Testis (tissue), 3 donors: ENCODE results near the gene PLEKHA7. TPM values are rescaled to one million over a fixed set of nuclear protein-coding genes. Genes with fewer than 3 reads are reported as not detected.
A peak's percentile ranks its signal among the peaks of the same experiment; 100 is the strongest.

ENCODE experiments used
- DNase-seq: peaks from one replicate; pipeline ENCODE4 v3.0.0-alpha.2; 2019
- H3K27ac ChIP-seq, 2 donors: fragments of 200-600 bp; sonication (generic); one replicate each; pipeline ENCODE4 v1.5.1; 2019
- H3K27me3 ChIP-seq: fragments of 200-600 bp; sonication (generic); one replicate; pipeline ENCODE4 v1.5.1; 2019
- H3K36me3 ChIP-seq: fragments of 200-600 bp; sonication (generic); one replicate; pipeline ENCODE4 v1.5.1; 2017; ENCODE audit warnings: low read depth; ENCODE audit errors: missing control alignments
- H3K4me1 ChIP-seq: fragments of 200-600 bp; sonication (generic); one replicate; pipeline ENCODE4 v1.5.1; 2019
- H3K4me3 ChIP-seq, 2 donors: fragments of 200-600 bp; sonication (generic); one replicate each; pipeline ENCODE4 v1.5.1; 2017 to 2019
- H3K9me3 ChIP-seq: fragments of 200-600 bp; sonication (generic); one replicate; pipeline ENCODE4 v1.5.1; 2017
- CTCF ChIP-seq, 3 experiments: fragments of 450-650 bp in 2 of 3; fragments of 200-600 bp in 1 of 3; sonication (generic) in 1 of 3; IDR thresholded peaks; one replicate each; pipeline ENCODE4 v1.5.1; 2016 to 2019; ENCODE audit warnings: antibody characterized with exemption in 3 of 3, mild to moderate bottlenecking in 2 of 3, moderate library complexity in 1 of 3
- POLR2A ChIP-seq: fragments of 450-650 bp; IDR thresholded peaks from one replicate; pipeline ENCODE4 v1.6.1; 2017; ENCODE audit warnings: antibody characterized with exemption, mild to moderate bottlenecking, moderate library complexity
- WGBS, 2 donors: methylation state at CpG; one replicate each; pipeline ENCODE4 v1.1.5; 2018; 5-methylcytosine and 5-hydroxymethylcytosine counted together
- intact Hi-C: fragments of 100-400 bp; cut with DNase I; formaldehyde crosslinking; loops from one replicate; pipeline ENCODE4 v1.15.1; 2023; ENCODE audit warnings: low total_unique reads
- polyA plus RNA-seq: library from polyadenylated mRNA; stranded (reverse); fragments of 350-450 nt; fragmentation: Illumina TruSeq; extraction: RNeasy Lipid Tissue Mini Kit (QIAGEN cat#74804); gene quantifications from one replicate; pipeline ENCODE4 v1.2.3, GENCODE V29; 2014; ENCODE audit warnings: low read depth, low replicate concordance; ENCODE audit not compliant: insufficient read depth
- total RNA-seq, 2 donors: library from RNA; depleted of rRNA; stranded (reverse); fragments of >200 nt; gene quantifications; one replicate each; pipeline ENCODE4 v1.2.3, GENCODE V29; 2016

The PLEKHA7 gene
- total and polyA plus RNA-seq, 3 donors from 2014 or later = 33.0 to 64.9 (median 63.9) TPM

GRCh38 chr11:16741473-16741872 is 272.7 kb downstream of the PLEKHA7 start:
- no peaks in the 10 kb centered on the region for H3K36me3 ChIP-seq
- no peak overlapping the region for H3K4me3 ChIP-seq
- intact Hi-C loops = no loop called here
- H3K9me3 ChIP-seq = no peaks in the 10 kb centered on the region
- H3K4me1 ChIP-seq = peaks cover 13% of the 10 kb centered on the region
- H3K27me3 ChIP-seq = no peaks in the 10 kb centered on the region
- no peak for DNase-seq
- no peak overlapping the region for H3K27ac ChIP-seq
- TF ChIP-seq CTCF (IDR thresholded peaks at IDR 0.05) = no peak
- TF ChIP-seq POLR2A = no peak
- 66 to 73% methylated on average over 4 of the region's 4 CpGs for WGBS, 2 donors

GRCh38 chr11:16738947-16739815 is 275.0 kb downstream of the PLEKHA7 start:
- Histone ChIP-seq H3K27me3 (no peaks in the 10 kb centered on the region), H3K4me3 (peak overlapping the region; percentile 87 to 97), H3K27ac (peak overlapping the region; percentile 95 to 98), H3K9me3 (no peaks in the 10 kb centered on the region), H3K4me1 (peaks cover 11% of the 10 kb centered on the region), H3K36me3 (no peaks in the 10 kb centered on the region)
- no peak for DNase-seq
- intact Hi-C loops = no loop called here
- TF ChIP-seq CTCF (IDR thresholded peaks at IDR 0.05) (no peak), POLR2A (no peak)
- 2% methylated on average over 32 of the region's 32 CpGs for WGBS, 2 donors

DNA sequence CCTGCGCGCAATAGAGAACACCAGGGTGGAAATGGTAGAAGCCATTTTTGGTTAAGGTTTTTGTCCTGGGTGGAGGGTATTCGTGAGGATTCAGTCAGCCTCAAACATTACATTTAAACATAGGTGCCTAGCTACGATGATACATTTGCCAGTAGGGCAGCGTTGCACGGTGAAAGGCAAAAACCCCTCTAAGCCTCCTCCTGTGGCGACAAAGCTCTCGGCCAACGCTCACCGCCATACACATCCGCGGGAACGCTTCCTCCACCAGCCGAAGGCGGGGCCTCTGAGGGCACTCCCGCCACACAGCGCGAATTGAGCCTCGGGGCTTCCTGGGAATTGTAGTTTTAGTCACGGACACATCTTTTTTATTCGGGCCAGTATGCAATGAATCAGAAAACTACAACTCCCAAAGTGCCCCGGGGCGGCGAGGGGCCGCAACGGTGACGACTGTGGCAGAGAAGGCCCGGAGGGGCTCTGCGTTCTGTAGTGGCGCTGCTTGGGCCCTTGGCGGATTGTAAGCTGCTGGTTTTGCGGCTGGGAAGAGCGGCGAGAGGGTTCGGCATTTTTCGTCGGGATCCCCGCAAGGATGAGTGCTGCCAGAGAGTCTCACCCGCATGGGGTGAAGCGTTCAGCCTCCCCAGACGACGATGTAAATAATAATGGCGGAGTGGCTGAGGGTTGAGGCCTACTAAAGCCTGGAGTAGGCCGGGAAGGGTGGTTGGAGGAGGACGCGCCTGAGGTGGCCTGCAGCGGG is 275.8 kb downstream of the PLEKHA7 start, which contains the start of gene C11orf58:
TSS of gene C11orf58 (plus strand) at position 455 of the 754 bp plus-strand sequence. CDS start at position 587, 132 bp downstream.
- intact Hi-C loops = no loop called here
- DNase-seq = peak; percentile 98
- Histone ChIP-seq H3K27me3 (no peaks in the 10 kb centered on the region), H3K36me3 (no peaks in the 10 kb centered on the region), H3K27ac (peak within 1 kb of the TSS; percentile 95 to 98), H3K4me3 (peak within 1 kb of the TSS; percentile 87 to 97), H3K9me3 (no peaks in the 10 kb centered on the region), H3K4me1 (peaks cover 11% of the 10 kb centered on the region)
- WGBS, 2 donors = 0 to 1% methylated on average over 23 to 47 of the region's 47 CpGs
- TF ChIP-seq CTCF (IDR thresholded peaks at IDR 0.05) (peak in 1 of 3 experiments; percentile 22), POLR2A (peak; percentile 69)

- peak overlapping the region; percentile 95 to 98 for H3K27ac ChIP-seq
- no peaks in the 10 kb centered on the region for H3K9me3 ChIP-seq
- H3K4me1 ChIP-seq = peaks cover 11% of the 10 kb centered on the region
- no peaks in the 10 kb centered on the region for H3K36me3 ChIP-seq
- no peaks in the 10 kb centered on the region for H3K27me3 ChIP-seq
- intact Hi-C loops = no loop called here
- TF ChIP-seq POLR2A = no peak
- TF ChIP-seq CTCF (IDR thresholded peaks at IDR 0.05) = no peak
- peak overlapping the region; percentile 87 to 97 for H3K4me3 ChIP-seq
- WGBS, 2 donors = 0 to 1% methylated on average over 6 of the region's 6 CpGs
- peak; percentile 37 for DNase-seq
Measured at GRCh38 chr11:16737818-16738192, 276.4 kb downstream of the PLEKHA7 start.

Other genes starting within 250 kb of the PLEKHA7 start
- gene RPS13, start 63.3 kb upstream of the PLEKHA7 start, total RNA-seq = 100 to 1,000 TPM; 623 to 957 TPM
- 708 TPM for gene RPS13, start 63.3 kb upstream of the PLEKHA7 start, polyA plus RNA-seq
- gene PIK3C2A, start 193.6 kb upstream of the PLEKHA7 start, total RNA-seq = 100 to 1,000 TPM; 116 to 125 TPM
- gene PIK3C2A, start 193.6 kb upstream of the PLEKHA7 start, polyA plus RNA-seq = 31.5 TPM